Spinal cord (tissue), 10 donors: ENCODE measurements around the gene TBC1D3K. TPM values are rescaled to one million over a fixed set of nuclear protein-coding genes. Genes with fewer than 3 reads are reported as not detected.
"Not testable (repeated sequence)": the region's sequence is repeated elsewhere in the genome, so short reads cannot be mapped to it uniquely, and the experiment has no call there.

ENCODE experiments used
- DNase-seq, 6 donors: peaks; one replicate each; pipeline versions ENCODE4 v3.0.0 to v3.0.0-alpha.2; 2013 to 2015; ENCODE audit warnings: low spot score in 6 of 6, low read depth in 4 of 6
- H3K27ac ChIP-seq: one replicate; pipeline ENCODE4 v1.5.1; 2013; ENCODE audit warnings: low read depth, low read length, control low read depth
- H3K27me3 ChIP-seq: one replicate; pipeline ENCODE4 v1.6.1; 2013; ENCODE audit warnings: low read length; ENCODE audit not compliant: control insufficient read depth, insufficient read depth
- H3K36me3 ChIP-seq: one replicate; pipeline ENCODE4 v1.6.1; 2013; ENCODE audit warnings: low read length; ENCODE audit not compliant: control insufficient read depth, insufficient read depth
- H3K4me1 ChIP-seq: one replicate; pipeline ENCODE4 v1.6.1; 2013; ENCODE audit warnings: low read length; ENCODE audit not compliant: control insufficient read depth, insufficient read depth
- H3K4me3 ChIP-seq: one replicate; pipeline ENCODE4 v1.5.1; 2013; ENCODE audit warnings: low read depth, low read length, control low read depth
- H3K9me3 ChIP-seq: one replicate; pipeline ENCODE4 v1.6.1; 2013; ENCODE audit warnings: low read length; ENCODE audit not compliant: control insufficient read depth, insufficient read depth
- WGBS: methylation state at CpG from one replicate; pipeline ENCODE4 v1.1.5; 2013; ENCODE audit warnings: missing lambda C conversion rate; ENCODE audit not compliant: insufficient coverage; 5-methylcytosine and 5-hydroxymethylcytosine counted together
- long read RNA-seq, 4 donors: transcript quantifications; one replicate each; lab custom pipeline, GENCODE V29; 2026
- polyA plus RNA-seq, 2 donors: library from polyadenylated mRNA; unstranded; fragments of 120-200 nt; gene quantifications; one replicate each; pipeline ENCODE4 v1.2.1, GENCODE V29; 2013; ENCODE audit not compliant: insufficient read length in 2 of 2
- small RNA-seq: library from RNA; depleted of rRNA; stranded (forward); fragments of <200 nt; gene quantifications from one replicate; pipeline ENCODE3, GENCODE V24; 2014; ENCODE audit warnings: low replicate concordance
- total RNA-seq, 2 donors: library from RNA; depleted of rRNA in 1 of 2; stranded (reverse); fragments of 120-200 nt in 1 of 2; fragments of >200 nt in 1 of 2; gene quantifications; one replicate each; pipeline versions ENCODE4 v1.2.3 to v1.2.4, GENCODE V29; 2013 to 2014
- donor health status: healthy.

Gene TBC1D3K
- total RNA-seq (not detected), polyA plus RNA-seq (1 to 10 TPM in 1 of 2 donors, not detected in 1; 4.3 TPM)
- long read RNA-seq, donor 1: 0 reads
- long read RNA-seq, donor 2: 0 reads
- long read RNA-seq, donor 3: 0 reads
- long read RNA-seq, donor 4: 0 reads

DNA sequence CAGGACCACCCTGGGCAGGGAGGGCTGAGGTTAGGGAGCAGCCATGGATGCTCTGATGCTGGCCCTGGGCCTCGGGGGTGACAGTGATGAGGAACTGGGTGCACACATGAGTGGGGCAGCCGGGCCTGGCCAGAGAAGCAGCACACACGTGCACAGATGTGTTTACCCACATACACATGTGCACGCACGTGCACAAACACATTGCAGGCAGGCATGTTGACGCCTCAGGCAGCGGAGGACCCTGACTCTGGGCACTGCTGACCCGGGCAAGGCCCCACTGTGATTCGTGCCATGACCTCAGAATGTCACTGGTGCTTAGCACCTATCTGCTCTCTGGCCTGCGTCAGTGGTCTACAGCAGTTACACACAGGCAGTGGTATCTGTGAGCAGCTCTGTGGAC is at the start of gene TBC1D3K:
Gene TBC1D3K (plus strand): TSS at position 301 of the 400 bp plus-strand sequence. CDS start 1,585 bp downstream, outside the sequence.
- H3K27me3 ChIP-seq, H3K4me1 ChIP-seq, H3K36me3 ChIP-seq, H3K27ac ChIP-seq, H3K9me3 ChIP-seq, DNase-seq, H3K4me3 ChIP-seq: not testable (repeated sequence)
- WGBS: no CpG with 5 or more reads among the region's 10 CpGs

DNA sequence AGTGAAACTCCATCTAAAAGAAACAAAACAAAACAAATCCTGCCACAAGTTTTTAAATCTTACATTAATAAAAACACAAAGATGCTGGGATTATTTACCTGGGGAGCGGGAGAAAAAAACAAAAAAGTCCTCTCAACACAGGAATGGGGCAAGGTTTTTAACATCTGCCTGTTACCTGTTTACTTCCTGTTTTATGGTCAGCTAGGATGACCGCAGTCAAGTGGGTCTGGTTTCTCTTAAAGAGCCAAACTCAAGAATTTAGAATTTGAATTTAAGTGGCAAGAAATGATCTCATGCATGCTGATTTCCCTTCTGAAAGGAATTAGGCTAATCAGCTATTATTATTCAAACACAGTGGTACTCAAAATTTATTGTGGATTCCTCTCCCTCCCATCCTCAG is 39.7 kb upstream of the TBC1D3K start:
- Histone ChIP-seq H3K4me1 (no peaks in the 10 kb centered on the region), H3K36me3 (no peaks in the 10 kb centered on the region), H3K27me3 (no peaks in the 10 kb centered on the region), H3K27ac (no peak overlapping the region), H3K4me3 (no peak overlapping the region), H3K9me3 (no peaks in the 10 kb centered on the region)
- WGBS: no CpG with 5 or more reads among the region's 2 CpGs
- no peak for DNase-seq

GRCh38 chr17:37885136-37885535 is 39.1 kb upstream of the TBC1D3K start:
- no peak overlapping the region for H3K4me3 ChIP-seq
- no peak for DNase-seq
- H3K4me1 ChIP-seq: no peaks in the 10 kb centered on the region
- H3K27ac ChIP-seq: no peak overlapping the region
- no CpG with 5 or more reads among the region's 5 CpGs for WGBS
- no peaks in the 10 kb centered on the region for H3K27me3 ChIP-seq
- no peaks in the 10 kb centered on the region for H3K36me3 ChIP-seq
- no peaks in the 10 kb centered on the region for H3K9me3 ChIP-seq

DNA sequence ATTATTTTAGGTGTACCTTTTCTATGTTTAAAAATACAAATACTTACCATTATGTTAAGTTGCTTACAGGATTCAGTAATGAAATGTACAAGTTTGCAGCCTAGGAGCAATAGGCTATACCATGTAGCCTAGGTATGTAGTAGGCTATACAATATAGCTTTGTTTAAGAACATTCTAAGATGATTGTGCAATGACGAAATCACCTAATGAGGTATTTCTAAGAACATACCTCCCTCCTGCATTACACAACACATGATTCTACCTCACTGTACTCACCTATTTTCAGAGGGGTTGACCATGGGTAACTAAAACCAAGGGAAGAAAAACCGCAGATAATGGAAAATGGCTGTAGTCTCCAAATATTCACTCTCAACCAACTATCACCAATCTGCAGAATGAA is 35.3 kb upstream of the TBC1D3K start:
- H3K9me3 ChIP-seq: no peaks in the 10 kb centered on the region
- no CpG with 5 or more reads among the region's 2 CpGs for WGBS
- DNase-seq: no peak
- H3K4me1 ChIP-seq: no peaks in the 10 kb centered on the region
- H3K36me3 ChIP-seq: no peaks in the 10 kb centered on the region
- no peak overlapping the region for H3K4me3 ChIP-seq
- no peaks in the 10 kb centered on the region for H3K27me3 ChIP-seq
- no peak overlapping the region for H3K27ac ChIP-seq

- not testable (repeated sequence) for H3K27me3 ChIP-seq, H3K36me3 ChIP-seq
Observed at GRCh38 chr17:37896961-37897360, 27.3 kb upstream of the TBC1D3K start.

More at GRCh38 chr17:37896961-37897360, 27.3 kb upstream of the TBC1D3K start:
- not testable (repeated sequence) for H3K4me3 ChIP-seq, H3K4me1 ChIP-seq, H3K9me3 ChIP-seq, DNase-seq, H3K27ac ChIP-seq

Small RNA genes lying within 50 kb of the gene (small RNA-seq; reads per million reads assigned to genes)
- not detected for gene RF00001
- not detected for gene RNU6-489P

Other genes with a start within 250 kb of the TBC1D3K start
- not detected for gene HNF1B, start 179.4 kb upstream of the TBC1D3K start, total RNA-seq
- 1 to 10 TPM in 1 of 2 donors, under 1 TPM in 1; 0.76 to 1.3 TPM for gene HNF1B, start 179.4 kb upstream of the TBC1D3K start, polyA plus RNA-seq
- gene TBC1D3L, start 64.6 kb downstream of the TBC1D3K start, total RNA-seq: 10 to 100 TPM in 1 of 2 donors, 1 to 10 TPM in 1; 3.3 to 15.9 TPM
- gene TBC1D3L, start 64.6 kb downstream of the TBC1D3K start, polyA plus RNA-seq: 10 to 100 TPM; 17.9 to 60.0 TPM
- 1 to 10 TPM in 1 of 2 donors, under 1 TPM in 1; 0.17 to 1.1 TPM for gene TBC1D3D, start 79.6 kb downstream of the TBC1D3K start, total RNA-seq
- 1 to 10 TPM; 3.6 to 4.4 TPM for gene TBC1D3D, start 79.6 kb downstream of the TBC1D3K start, polyA plus RNA-seq
- gene TBC1D3C, start 144.2 kb downstream of the TBC1D3K start, total RNA-seq: not detected
- 10 to 100 TPM in 1 of 2 donors, not detected in 1; 11.0 TPM for gene TBC1D3C, start 144.2 kb downstream of the TBC1D3K start, polyA plus RNA-seq
- gene TBC1D3E, start 203.5 kb downstream of the TBC1D3K start, total RNA-seq: not detected
- gene TBC1D3E, start 203.5 kb downstream of the TBC1D3K start, polyA plus RNA-seq: not detected